A673 (cell line): ENCODE measurements around the gene METTL16. TPM values are rescaled to one million over a fixed set of nuclear protein-coding genes. Genes with fewer than 3 reads are reported as not detected.
"Not testable (repeated sequence)": the region's sequence is repeated elsewhere in the genome, so short reads cannot be mapped to it uniquely, and the experiment has no call there.

Source experiments
- BruUV-seq: library from RNA; stranded (reverse); fragments of 400-500 nt; replicated peaks from 2 replicates; lab custom pipeline; 2021; lab: Mats Ljungman, UMichigan
- CTCF ChIA-PET: fragments of 300-600 bp; sonication (Branson Sonifier 250); formaldehyde crosslinking; loops from one replicate; lab custom pipeline; 2022; ENCODE audit warnings: antibody characterized with exemption; lab: Charles Lee
- POLR2A ChIA-PET: fragments of 300-600 bp; sonication (Branson Sonifier 250); formaldehyde crosslinking; loops from one replicate; lab custom pipeline; 2022; ENCODE audit warnings: antibody characterized with exemption; ENCODE audit not compliant: low non-redundant PET; lab: Charles Lee
- DNase-seq: peaks from one replicate; pipeline ENCODE4 v3.0.0-alpha.2; 2015; ENCODE audit warnings: low spot score
- H3K27ac ChIP-seq: fragments of 200-600 bp; sonication (generic); 2 replicates; pipeline ENCODE4 v1.5.1; 2016; ENCODE audit warnings: mixed run types, low read depth, mild to moderate bottlenecking, mixed read lengths, antibody characterized with exemption, low read length; ENCODE audit not compliant: poor library complexity, severe bottlenecking
- H3K27me3 ChIP-seq: fragments of 200-600 bp; sonication (generic); replicated peaks from 2 replicates; pipeline ENCODE4 v1.6.1; 2017; ENCODE audit warnings: mixed run types, low read depth, mild to moderate bottlenecking, mixed read lengths, antibody characterized with exemption, low read length; ENCODE audit not compliant: insufficient read depth, poor library complexity
- H3K36me3 ChIP-seq: fragments of 200-600 bp; sonication (generic); 2 replicates; pipeline ENCODE4 v1.6.1; 2016; ENCODE audit warnings: mixed run types, mild to moderate bottlenecking, mixed read lengths, antibody characterized with exemption, low read length; ENCODE audit not compliant: insufficient read depth, poor library complexity, severe bottlenecking
- H3K4me1 ChIP-seq: fragments of 200-600 bp; sonication (generic); 2 replicates; pipeline ENCODE4 v1.6.1; 2017; ENCODE audit warnings: mixed run types, mild to moderate bottlenecking, mixed read lengths, antibody characterized with exemption, low read length; ENCODE audit not compliant: insufficient read depth, poor library complexity, severe bottlenecking
- H3K4me3 ChIP-seq: fragments of 200-600 bp; sonication (generic); 2 replicates; pipeline ENCODE4 v1.5.1; 2016; ENCODE audit warnings: low read depth, mixed run types, mild to moderate bottlenecking, mixed read lengths, low read length; ENCODE audit not compliant: poor library complexity, severe bottlenecking
- H3K9me3 ChIP-seq: fragments of 200-600 bp; sonication (generic); 2 replicates; pipeline ENCODE4 v1.6.1; 2016; ENCODE audit warnings: mixed run types, low read depth, mild to moderate bottlenecking, mixed read lengths, antibody characterized with exemption, low read length; ENCODE audit not compliant: poor library complexity, severe bottlenecking
- CTCF ChIP-seq: fragments of 300-800, 200-600 bp; sonication (generic); conservative IDR thresholded peaks from 2 replicates; pipeline ENCODE4 v1.5.1; 2017; ENCODE audit warnings: low read depth, mild to moderate bottlenecking, antibody characterized with exemption, low read length, moderate library complexity, mixed read lengths
- EZH2 ChIP-seq: fragments of 200-600 bp; sonication (generic); IDR thresholded peaks from 2 replicates; pipeline ENCODE4 v1.6.1; 2017; ENCODE audit warnings: borderline replicate concordance, low read depth, mild to moderate bottlenecking, mixed read lengths, antibody characterized with exemption, low read length; ENCODE audit not compliant: poor library complexity, severe bottlenecking
- intact Hi-C: fragments of 100-400 bp; cut with micrococcal nuclease; formaldehyde crosslinking; loops from one replicate; pipeline ENCODE4 v1.10.0; 2022; ENCODE audit not compliant: unreplicated experiment
- total RNA-seq: library from RNA; stranded (reverse); gene quantifications from 2 replicates; pipeline ENCODE4 v1.2.3, GENCODE V29; 2021

The METTL16 gene
- total RNA-seq, 1 experiment from 2014 or later, result 50.8 TPM

GRCh38 chr17:2551928-2552327 is 40.2 kb upstream of the METTL16 start:
- H3K27ac ChIP-seq, result peak overlapping the region; percentile 7
- POLR2A ChIA-PET, result no interaction called here
- no peak overlapping the region for H3K4me3 ChIP-seq
- CTCF ChIA-PET, result no interaction called here
- intact Hi-C loops, result no loop called here
- BruUV-seq, result no TSS peak
- DNase-seq, result peak; percentile 52
- H3K27me3 ChIP-seq, result no peaks in the 10 kb centered on the region
- H3K9me3 ChIP-seq, result no peaks in the 10 kb centered on the region
- H3K36me3 ChIP-seq, result no peaks in the 10 kb centered on the region
- TF ChIP-seq EZH2 (no peak), CTCF (no peak)
- peaks cover 18% of the 10 kb centered on the region for H3K4me1 ChIP-seq

GRCh38 chr17:2551493-2551892 is 39.8 kb upstream of the METTL16 start:
- peaks cover 20% of the 10 kb centered on the region for H3K4me1 ChIP-seq
- H3K9me3 ChIP-seq, result no peaks in the 10 kb centered on the region
- CTCF ChIA-PET, result no interaction called here
- no peak overlapping the region for H3K4me3 ChIP-seq
- DNase-seq, result no peak
- TF ChIP-seq EZH2 (no peak), CTCF (no peak)
- POLR2A ChIA-PET, result no interaction called here
- intact Hi-C loops, result no loop called here
- H3K36me3 ChIP-seq, result no peaks in the 10 kb centered on the region
- H3K27ac ChIP-seq, result no peak overlapping the region
- no peaks in the 10 kb centered on the region for H3K27me3 ChIP-seq
- BruUV-seq, result no TSS peak

- Histone ChIP-seq H3K9me3 (no peaks in the 10 kb centered on the region), H3K27ac (no peak overlapping the region), H3K4me3 (no peak overlapping the region), H3K36me3 (no peaks in the 10 kb centered on the region), H3K27me3 (no peaks in the 10 kb centered on the region), H3K4me1 (peaks cover 20% of the 10 kb centered on the region)
- intact Hi-C loops, result no loop called here
- CTCF ChIA-PET, result no interaction called here
- BruUV-seq, result no TSS peak
- POLR2A ChIA-PET, result no interaction called here
- TF ChIP-seq EZH2 (no peak), CTCF (no peak)
- DNase-seq, result no peak
These were observed 37.9 kb upstream of the METTL16 start for GRCh38 chr17:2549392-2550211.

- H3K27ac ChIP-seq, CTCF ChIA-PET, DNase-seq, H3K36me3 ChIP-seq, POLR2A ChIA-PET, H3K27me3 ChIP-seq, H3K9me3 ChIP-seq, intact Hi-C loops, H3K4me3 ChIP-seq, BruUV-seq: not testable (repeated sequence)
- peaks cover 20% of the 10 kb centered on the region for H3K4me1 ChIP-seq
These were observed 36.3 kb upstream of the METTL16 start for GRCh38 chr17:2548026-2548425.
